GM19452 (cell line): Measurements from ENCODE around the gene CYP4X1.
"Not testable (repeated sequence)": the region's sequence is repeated elsewhere in the genome, so short reads cannot be mapped to it uniquely, and the experiment has no call there.

Experiments
- ATAC-seq: cut with Tn5 transposase; IDR thresholded peaks from one replicate; pipeline ENCODE4 v1.9.1; 2021; ENCODE audit not compliant: unreplicated experiment

Gene CYP4X1

GRCh38 chr1:47023268-47024140 lies at the start of gene CYP4X1:
CYP4X1 (plus strand) TSS chr1:47023669; CDS start chr1:47023818, 149 bp downstream.
- ATAC-seq = no peak

GRCh38 chr1:46983166-46983829 lies 40.2 kb upstream of the CYP4X1 start:
- ATAC-seq = no peak

GRCh38 chr1:46983830-46984586 lies 39.5 kb upstream of the CYP4X1 start:
- ATAC-seq = no peak

- not testable (repeated sequence) for ATAC-seq
These were observed 32.9 kb upstream of the CYP4X1 start for GRCh38 chr1:46990541-46990940.

GRCh38 chr1:46991083-46991923 lies 32.2 kb upstream of the CYP4X1 start:
- ATAC-seq = no peak

- ATAC-seq = no peak
These were observed 26.7 kb upstream of the CYP4X1 start for GRCh38 chr1:46996659-46997281.

- no peak for ATAC-seq
These were observed 21.3 kb upstream of the CYP4X1 start for GRCh38 chr1:47002211-47002610.

GRCh38 chr1:47003896-47004403 lies 19.5 kb upstream of the CYP4X1 start:
- no peak for ATAC-seq

GRCh38 chr1:47006437-47006836 lies 17.0 kb upstream of the CYP4X1 start:
- ATAC-seq = not testable (repeated sequence)

- ATAC-seq = no peak
These were observed 10.2 kb upstream of the CYP4X1 start for GRCh38 chr1:47013293-47013692.

- no peak for ATAC-seq
These were observed 2.4 kb upstream of the CYP4X1 start for GRCh38 chr1:47021070-47021469.

GRCh38 chr1:47024141-47024801 lies 802 bp downstream of the CYP4X1 start:
- ATAC-seq = no peak

- ATAC-seq = no peak
These were observed 6.8 kb downstream of the CYP4X1 start for GRCh38 chr1:47030170-47030805.

GRCh38 chr1:47031059-47031458 lies 7.6 kb downstream of the CYP4X1 start:
- no peak for ATAC-seq

GRCh38 chr1:47031585-47031984 lies 8.1 kb downstream of the CYP4X1 start:
- ATAC-seq = no peak

GRCh38 chr1:47036764-47037163 lies 13.3 kb downstream of the CYP4X1 start:
- no peak for ATAC-seq

GRCh38 chr1:47059376-47059775 lies 35.9 kb downstream of the CYP4X1 start:
- no peak for ATAC-seq

GRCh38 chr1:47067097-47067594 lies 43.7 kb downstream of the CYP4X1 start, which contains the start of gene CYP4Z1:
CYP4Z1 (plus strand) TSS chr1:47067231; CDS start chr1:47067491, 260 bp downstream.
- no peak for ATAC-seq

- not testable (repeated sequence) for ATAC-seq
These were observed 45.6 kb downstream of the CYP4X1 start for GRCh38 chr1:47069080-47069479.
